22Rv1 (cell line): ENCODE measurements around the gene PCMT1.

Experiments used
- ZFX ChIP-seq: fragments of 450-650 bp; IDR thresholded peaks from 2 replicates; pipeline ENCODE4 v1.6.1; 2017; ENCODE audit warnings: antibody characterized with exemption, borderline replicate concordance
- TF ChIP-seq, protein P1 (sequence below): fragments of 450-650 bp; IDR thresholded peaks from 2 replicates; pipeline ENCODE4 v1.5.1; 2017; ENCODE audit warnings: mild to moderate bottlenecking

DNA sequence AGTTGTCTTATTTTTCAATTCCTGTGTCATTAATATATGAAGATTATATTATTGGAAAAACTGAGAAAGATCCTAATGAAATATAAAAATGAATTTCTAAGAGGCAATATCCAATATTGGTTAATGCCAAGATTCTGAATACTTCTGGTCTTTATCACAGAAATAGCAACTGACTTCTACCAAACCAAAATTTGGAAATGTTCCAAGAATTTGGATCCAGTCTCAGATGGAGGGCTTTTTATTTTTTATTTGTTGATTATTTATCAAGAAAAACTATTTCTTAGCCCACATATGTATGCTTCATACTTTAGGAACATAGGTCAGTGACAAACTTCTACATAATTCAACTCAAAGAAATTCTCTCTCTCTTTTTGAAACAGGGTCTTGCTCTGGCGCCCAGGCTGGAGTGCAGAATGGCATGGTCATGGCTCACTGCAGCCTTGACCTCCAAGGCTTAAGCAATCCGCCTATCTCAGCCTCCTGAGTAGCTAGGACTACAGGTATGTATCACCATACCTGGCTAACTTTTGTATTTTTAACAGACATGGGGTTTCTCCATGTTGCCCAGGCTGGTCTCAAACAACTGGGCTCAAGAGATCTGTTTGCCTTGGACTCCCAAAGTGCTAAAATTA, 16.3 kb upstream of the PCMT1 start:
- TF ChIP-seq, protein P1, sequence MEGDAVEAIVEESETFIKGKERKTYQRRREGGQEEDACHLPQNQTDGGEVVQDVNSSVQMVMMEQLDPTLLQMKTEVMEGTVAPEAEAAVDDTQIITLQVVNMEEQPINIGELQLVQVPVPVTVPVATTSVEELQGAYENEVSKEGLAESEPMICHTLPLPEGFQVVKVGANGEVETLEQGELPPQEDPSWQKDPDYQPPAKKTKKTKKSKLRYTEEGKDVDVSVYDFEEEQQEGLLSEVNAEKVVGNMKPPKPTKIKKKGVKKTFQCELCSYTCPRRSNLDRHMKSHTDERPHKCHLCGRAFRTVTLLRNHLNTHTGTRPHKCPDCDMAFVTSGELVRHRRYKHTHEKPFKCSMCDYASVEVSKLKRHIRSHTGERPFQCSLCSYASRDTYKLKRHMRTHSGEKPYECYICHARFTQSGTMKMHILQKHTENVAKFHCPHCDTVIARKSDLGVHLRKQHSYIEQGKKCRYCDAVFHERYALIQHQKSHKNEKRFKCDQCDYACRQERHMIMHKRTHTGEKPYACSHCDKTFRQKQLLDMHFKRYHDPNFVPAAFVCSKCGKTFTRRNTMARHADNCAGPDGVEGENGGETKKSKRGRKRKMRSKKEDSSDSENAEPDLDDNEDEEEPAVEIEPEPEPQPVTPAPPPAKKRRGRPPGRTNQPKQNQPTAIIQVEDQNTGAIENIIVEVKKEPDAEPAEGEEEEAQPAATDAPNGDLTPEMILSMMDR = no peak
- TF ChIP-seq ZFX = no peak
